ENCODE results near the gene MRGPRF.

The MRGPRF gene

GRCh38 chr11:69013009-69013951 lies at the start of gene MRGPRF:
TSS of gene MRGPRF (minus strand) at chr11:69013246. CDS start at chr11:69009901, 3,345 bp downstream.
- no peak within 1 kb of the TSS for H3K4me3 ChIP-seq (ENCODE audit: low read length)
- no peak for TF ChIP-seq ZNF274 (IDR thresholded peaks at IDR 0.05; ENCODE audit: low read depth, low read length)

DNA sequence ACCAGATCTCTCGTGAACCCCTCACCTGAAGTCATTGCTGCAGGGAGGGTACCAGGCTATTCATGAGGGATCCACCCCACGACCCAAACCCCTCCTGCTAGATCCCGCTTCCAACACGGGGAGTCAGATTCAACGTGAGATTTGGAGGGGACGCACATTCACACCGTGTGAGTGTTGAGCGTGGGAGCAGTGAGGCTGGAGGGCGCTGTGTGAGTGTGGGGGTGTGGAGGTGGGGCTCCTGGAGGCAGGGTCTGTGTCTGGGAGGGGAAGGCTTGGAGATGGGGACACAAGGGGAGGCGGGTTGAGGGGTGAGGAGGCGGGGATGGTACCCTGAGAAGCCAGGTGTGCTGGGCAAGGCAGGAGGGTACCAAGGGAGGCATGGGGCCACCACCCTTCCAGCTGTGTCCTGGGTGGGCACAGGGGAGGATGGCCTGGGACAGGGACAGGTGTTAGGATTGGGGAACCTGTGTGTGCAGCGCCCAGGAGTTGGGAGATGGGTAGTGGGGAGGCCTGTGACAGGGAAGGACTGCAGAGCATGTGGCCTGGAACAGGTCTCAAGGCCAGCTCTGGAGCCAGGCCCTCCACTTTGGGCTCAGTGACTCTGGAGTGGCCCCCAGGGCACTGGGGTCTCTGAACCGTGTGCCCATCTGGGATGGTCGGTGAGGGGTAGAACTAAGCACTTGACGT lies 49.3 kb upstream of the MRGPRF start:
- no peak for TF ChIP-seq ZNF274 (IDR thresholded peaks at IDR 0.05; ENCODE audit: low read depth, low read length)
- no peak overlapping the region for H3K4me3 ChIP-seq (ENCODE audit: low read length)

GRCh38 chr11:69061713-69062053 lies 48.6 kb upstream of the MRGPRF start:
- TF ChIP-seq ZNF274 (IDR thresholded peaks at IDR 0.05; ENCODE audit: low read depth, low read length): no peak
- no peak overlapping the region for H3K4me3 ChIP-seq (ENCODE audit: low read length)

DNA sequence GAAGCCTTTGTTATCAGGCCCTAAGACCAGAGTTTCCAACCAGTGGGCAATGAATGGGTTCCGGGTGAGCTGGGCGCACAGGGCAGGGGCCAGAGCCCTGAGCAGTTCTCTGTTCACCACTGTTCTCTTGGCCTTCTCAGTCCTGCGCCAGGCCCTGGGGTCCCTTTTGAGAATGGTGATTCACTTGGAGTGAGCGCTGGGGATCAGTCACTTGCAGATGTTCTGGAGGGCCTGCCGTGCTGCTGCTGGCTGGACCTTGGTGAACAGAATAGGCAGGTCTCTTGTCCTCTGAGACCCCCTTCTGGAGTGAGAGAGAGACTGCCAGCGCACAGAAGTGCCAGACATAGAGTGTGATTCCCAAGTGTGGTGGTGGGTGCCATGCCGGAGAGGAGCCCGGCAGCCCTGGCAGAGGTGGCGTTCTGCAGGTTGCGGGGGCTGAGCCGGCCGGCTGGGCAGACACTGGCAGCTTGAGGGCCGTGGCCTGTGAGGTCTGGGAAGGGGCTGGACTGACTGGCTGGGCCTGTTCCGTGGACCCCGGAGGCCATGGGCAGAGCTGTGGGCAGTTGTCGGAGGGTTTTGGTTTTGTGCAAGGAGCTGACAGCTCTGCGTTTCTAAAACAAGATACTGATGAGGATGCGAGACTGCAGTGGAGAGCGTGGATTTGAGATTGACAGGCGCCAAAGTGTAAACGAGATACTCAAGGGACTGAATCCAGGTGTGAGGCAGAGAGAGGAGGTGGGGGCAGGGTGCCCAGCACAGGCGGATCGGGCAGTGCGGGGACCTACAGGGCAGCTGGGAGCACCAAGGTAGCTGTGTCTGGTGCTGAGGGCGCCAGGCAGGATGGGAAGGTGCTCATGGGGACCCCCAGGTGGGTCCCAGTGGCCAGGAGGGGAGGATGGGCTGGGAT lies 48.0 kb upstream of the MRGPRF start:
- H3K4me3 ChIP-seq (ENCODE audit: low read length): no peak overlapping the region
- no peak for TF ChIP-seq ZNF274 (IDR thresholded peaks at IDR 0.05; ENCODE audit: low read depth, low read length)

DNA sequence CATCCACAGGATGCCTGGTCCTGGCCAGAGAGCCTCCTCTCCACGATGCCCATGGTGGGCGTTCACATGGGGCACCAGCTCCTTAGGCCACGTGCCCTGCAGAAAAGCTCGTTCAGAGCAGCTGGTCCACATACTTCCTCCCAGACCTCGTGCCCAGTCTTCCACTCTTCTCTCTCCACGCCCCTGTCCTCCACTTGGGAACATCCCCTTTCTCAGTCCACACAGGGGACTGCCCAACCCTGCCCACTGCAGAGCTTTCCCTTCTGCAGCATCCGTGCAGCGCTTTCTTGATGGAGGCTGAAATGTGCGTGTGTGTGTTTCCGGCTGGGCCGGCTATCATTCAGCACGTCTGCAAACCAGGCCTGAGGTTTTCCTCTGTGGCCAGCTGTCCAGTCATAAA lies 46.9 kb upstream of the MRGPRF start:
- no peak for TF ChIP-seq ZNF274 (IDR thresholded peaks at IDR 0.05; ENCODE audit: low read depth, low read length)

GRCh38 chr11:69059429-69059828 lies 46.4 kb upstream of the MRGPRF start:
- TF ChIP-seq ZNF274 (IDR thresholded peaks at IDR 0.05; ENCODE audit: low read depth, low read length): no peak
- no peak overlapping the region for H3K4me3 ChIP-seq (ENCODE audit: low read length)

More for the DNA sequence above, 46.9 kb upstream of the MRGPRF start:
- H3K4me3 ChIP-seq (ENCODE audit: low read length): no peak overlapping the region

- no peak for TF ChIP-seq ZNF274 (IDR thresholded peaks at IDR 0.05; ENCODE audit: low read depth, low read length)
- H3K4me3 ChIP-seq (ENCODE audit: low read length): no peak overlapping the region
Observed at GRCh38 chr11:69058511-69059270, 45.6 kb upstream of the MRGPRF start.

- no peak overlapping the region for H3K4me3 ChIP-seq (ENCODE audit: low read length)
- TF ChIP-seq ZNF274 (IDR thresholded peaks at IDR 0.05; ENCODE audit: low read depth, low read length): no peak
Observed at GRCh38 chr11:69057801-69058200, 44.8 kb upstream of the MRGPRF start.

GRCh38 chr11:69057236-69057635 lies 44.2 kb upstream of the MRGPRF start:
- no peak for TF ChIP-seq ZNF274 (IDR thresholded peaks at IDR 0.05; ENCODE audit: low read depth, low read length)
- no peak overlapping the region for H3K4me3 ChIP-seq (ENCODE audit: low read length)

DNA sequence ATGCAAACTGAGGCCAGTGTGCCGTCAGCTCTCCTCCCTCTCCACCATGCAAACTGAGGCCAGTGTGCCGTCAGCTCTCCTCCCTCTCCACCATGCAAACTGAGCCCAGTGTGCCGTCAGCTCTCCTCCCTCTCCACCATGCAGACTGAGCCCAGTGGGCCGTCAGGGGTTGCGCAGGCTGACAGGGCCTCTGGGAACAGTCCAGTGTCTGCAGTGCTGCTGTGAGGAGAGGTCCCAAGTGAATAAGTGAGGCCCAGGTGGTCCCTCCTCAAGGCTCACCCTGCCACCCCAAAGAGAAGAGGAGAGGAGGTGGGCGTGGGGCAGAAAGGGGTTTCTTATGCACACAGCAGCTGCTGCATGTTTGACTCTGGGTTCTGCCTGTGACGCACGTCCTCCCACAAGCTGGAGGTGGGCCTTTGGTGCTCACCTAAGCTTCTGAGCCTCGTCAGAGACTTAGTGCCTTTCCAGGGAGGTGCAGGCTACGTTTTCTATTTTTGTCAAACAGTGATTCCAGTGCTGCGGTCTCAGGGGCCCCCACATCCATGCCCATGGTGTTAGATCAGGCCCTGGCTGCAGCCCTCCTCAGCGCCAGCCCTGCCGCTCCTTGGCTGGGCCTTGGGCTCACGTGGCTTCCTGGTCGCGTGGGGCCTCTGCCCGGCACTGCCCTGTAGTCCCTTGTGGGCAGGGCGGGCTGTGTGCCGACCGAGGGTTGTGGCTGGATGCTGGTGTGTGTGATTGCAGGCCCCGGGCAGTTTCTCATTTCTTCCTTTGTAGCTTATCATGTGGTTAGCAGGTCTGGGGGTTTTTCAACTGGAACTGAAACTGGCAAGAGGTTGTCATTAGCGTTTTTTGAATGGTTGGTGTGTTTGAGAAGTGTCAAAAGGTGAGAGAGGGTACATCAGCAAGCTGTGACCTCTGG lies 42.8 kb upstream of the MRGPRF start:
- no peak for TF ChIP-seq ZNF274 (IDR thresholded peaks at IDR 0.05; ENCODE audit: low read depth, low read length)
- no peak overlapping the region; the same call in 1 of the 2 replicates for H3K4me3 ChIP-seq (ENCODE audit: low read length)

DNA sequence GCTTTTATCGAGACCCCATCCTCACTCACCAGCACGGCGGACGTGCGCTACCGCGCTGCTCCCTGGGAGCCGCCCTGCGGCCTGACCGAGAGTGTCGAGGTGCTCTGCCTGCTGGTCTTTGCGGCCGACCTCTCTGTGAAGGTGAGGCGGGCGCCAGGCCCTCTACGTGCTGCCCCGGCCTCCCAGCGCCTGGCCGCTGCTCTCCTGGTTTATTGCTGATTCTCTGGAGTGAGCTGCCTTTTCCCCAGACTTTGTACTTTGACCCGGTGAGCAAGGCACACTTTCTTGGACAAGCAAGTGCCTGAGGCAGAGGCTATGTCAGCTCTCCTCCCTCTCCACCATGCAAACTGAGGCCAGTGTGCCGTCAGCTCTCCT lies 42.2 kb upstream of the MRGPRF start:
- H3K4me3 ChIP-seq (ENCODE audit: low read length): no peak overlapping the region; the same call in 1 of the 2 replicates
- no peak for TF ChIP-seq ZNF274 (IDR thresholded peaks at IDR 0.05; ENCODE audit: low read depth, low read length)

GRCh38 chr11:69054397-69055211 lies 41.6 kb upstream of the MRGPRF start:
- no peak overlapping the region for H3K4me3 ChIP-seq (ENCODE audit: low read length)
- no peak for TF ChIP-seq ZNF274 (IDR thresholded peaks at IDR 0.05; ENCODE audit: low read depth, low read length)
